GOT3 (cell line): ENCODE data around the gene CCDC179.

Source experiments
- DNase-seq: peaks from one replicate; lab custom pipeline; 2025; ENCODE audit warnings: mixed read lengths; lab: John Stamatoyannopoulos, UW

Gene CCDC179

DNA sequence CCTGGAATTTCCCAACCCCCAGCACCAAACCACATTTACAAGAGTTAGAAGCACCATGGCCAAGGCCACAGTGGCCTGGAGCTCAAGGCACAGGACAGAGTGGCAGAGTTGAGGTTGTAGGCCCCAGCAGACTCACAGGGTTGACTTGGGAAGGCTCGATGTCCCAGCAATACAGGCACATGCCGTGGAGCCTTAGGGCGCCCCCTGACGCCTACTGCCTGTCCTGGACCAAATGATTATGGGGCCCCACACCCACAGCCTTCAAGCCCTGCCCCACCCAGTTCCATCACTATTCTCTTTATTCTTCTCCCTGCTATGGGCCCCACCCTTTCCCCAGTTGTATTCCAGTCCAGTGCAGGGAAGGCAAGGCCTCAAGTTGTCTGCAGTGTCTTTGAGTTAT, at the start of gene CCDC179:
Gene CCDC179 (minus strand): TSS at position 234 of the 400 bp plus-strand sequence. CDS start 53 bp downstream, at position 181.
- DNase-seq, result no peak

DNA sequence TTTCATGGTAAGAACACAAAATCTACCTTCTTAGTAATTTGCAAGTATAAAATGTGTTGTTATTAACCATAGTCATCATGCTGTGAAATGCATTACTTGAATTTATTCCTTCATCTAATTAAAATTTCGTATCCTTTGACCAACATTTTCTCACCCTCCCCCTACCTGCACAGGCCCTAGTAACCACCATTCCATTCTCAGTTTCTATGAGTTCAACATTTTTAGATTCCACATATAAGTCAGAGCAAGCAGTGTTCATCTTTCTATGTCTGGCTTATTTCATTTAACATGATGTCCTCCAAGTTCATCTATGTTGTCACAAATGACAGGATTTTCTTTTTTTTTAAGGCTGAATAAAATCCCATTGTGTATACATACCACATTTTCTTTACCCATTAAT, 43.5 kb upstream of the CCDC179 start:
- DNase-seq, result no peak

DNA sequence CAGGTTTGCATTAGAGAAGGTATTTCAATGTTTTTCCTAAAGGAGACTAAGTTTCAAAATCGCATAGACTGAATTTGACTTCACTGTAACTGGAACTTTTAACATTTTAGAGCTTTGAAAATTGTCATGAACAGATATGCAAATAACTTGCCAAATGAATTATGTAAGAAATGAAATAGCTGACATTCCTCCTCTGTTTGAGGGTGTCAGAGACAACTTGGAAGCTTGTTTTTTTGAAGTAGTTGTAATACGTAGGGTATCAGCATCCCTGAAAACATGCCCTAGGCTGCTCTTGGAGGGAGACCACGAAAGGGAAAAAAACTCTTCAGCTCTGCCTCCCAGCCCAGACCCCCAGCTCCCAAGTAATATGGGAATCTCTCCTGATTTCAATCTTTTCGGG, 41.3 kb upstream of the CCDC179 start:
- DNase-seq, result no peak

DNA sequence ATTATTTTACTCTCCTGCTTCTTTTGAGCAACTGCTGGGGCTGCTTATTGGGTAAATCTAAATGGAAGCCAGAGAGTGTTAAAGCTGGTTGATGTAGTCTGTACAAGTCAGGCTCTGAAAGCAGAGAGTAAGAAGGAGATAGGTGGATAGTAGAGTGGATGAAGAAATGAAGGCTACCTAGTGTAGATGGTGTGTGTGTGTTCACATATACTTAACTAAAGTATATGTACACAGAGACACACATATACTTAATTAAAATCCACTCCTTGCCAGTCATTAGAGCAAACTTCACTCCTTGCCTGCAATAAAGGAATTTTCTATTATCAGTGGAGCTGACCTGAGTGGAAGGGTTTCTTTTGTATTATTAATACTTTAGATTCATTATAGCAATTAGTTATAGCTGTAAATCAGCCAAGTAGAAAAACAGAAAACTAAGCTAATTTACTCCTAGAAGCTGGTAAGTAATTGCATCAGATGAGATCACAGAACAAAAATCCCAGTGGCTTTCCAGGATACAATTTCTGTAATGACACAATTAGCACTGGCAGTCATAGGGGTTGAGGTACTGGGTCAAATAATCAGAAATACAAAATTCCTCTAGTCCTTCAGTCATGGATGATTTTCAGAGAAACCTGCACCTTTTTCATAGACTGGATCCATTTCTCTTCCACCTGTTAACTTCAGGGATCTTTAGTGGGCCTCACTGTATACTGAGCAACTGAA, 40.7 kb upstream of the CCDC179 start:
- DNase-seq, result no peak

DNA sequence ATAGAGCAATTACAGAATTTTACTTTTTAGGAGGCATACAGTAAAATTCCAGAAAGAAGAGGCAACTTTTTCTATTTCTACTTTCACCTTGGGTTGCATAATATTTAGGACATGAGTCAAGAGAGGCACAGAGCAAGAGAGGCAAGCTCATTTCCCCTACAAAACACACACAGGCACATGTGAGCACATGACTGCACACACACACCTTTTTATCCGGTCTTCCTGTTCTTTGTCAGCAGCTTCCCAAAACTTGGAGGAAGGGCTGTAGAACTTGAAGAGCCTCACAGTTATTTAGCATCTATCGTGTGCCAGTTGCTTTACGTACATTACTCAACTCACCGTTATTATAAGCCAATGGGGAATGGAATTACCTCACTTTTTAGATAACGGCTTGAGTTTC, 37.8 kb upstream of the CCDC179 start:
- DNase-seq, result no peak

DNA sequence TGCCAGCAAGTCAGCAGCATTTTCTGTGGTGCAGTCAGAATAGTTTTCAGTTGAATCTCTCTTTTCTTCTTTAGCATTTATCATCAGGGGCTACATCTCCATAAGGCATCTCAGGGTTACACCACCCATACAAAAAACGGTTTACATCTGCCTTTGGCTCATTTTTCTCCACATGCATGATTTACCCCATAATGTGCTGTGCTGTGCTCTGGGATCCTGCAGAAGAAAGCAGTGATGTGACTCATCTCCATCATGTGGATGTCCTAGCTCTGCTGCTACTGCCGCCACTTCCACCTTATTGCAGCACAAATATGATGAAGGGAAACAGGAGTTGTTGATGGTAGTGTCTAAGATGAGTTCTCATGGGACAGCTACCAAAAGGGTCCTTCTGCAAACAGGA, 30.0 kb upstream of the CCDC179 start:
- DNase-seq, result no peak

DNA sequence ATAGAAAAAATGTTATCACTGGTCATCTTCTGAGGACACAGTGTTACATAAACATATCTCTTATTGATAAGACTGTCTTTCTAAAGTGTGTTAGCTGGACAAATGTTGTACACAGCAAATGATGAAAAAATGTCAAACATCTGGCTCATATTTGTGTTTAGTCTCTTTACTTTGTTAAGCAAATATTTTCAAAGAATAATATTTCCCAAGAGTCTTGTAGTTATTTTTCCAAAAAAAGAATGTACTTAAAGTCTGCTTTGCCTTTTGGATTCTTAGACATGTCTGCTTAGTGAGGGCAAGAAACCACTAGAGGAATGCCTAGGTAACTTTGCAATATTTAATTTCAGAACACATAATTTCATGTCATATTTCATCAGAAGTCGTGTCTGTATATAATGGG, 23.9 kb upstream of the CCDC179 start:
- DNase-seq, result no peak

DNA sequence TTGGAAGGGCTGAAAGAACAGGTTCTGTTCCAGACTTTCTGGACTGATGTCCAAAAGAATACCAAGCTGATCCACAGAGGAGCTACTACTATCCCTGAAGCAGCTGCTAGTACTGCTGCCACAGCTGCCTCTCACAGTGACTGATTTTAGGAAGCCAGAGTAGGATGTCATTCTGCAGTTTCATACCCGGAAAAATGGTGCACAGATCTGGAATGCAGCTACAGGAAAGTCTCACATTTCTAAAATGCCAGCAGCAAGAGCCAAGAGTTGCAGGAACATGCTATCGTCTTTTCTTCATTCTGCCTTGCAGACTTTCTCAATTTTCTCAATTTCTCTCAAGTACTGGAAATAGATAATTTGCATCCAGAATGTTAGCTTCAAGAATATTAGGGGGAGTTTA, 19.4 kb upstream of the CCDC179 start:
- no peak for DNase-seq

DNA sequence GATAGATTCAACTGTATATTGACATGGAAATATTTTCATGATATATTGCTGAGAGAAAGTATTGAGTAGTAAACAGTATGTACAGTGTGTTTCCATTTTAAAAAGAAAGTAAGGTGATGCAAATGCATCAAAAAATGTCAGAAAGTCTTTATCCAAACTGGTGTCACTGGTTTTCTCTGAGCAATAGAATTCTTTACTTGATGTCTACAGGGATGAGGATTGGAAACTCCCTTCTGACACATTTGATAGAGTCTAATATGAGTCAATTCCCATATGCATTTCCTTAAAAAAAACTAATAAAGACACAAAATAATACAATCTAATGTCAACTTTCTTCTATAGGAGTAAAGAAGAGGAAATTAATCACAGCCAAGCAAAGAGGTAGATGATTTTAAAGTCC, 18.3 kb upstream of the CCDC179 start:
- no peak for DNase-seq

DNA sequence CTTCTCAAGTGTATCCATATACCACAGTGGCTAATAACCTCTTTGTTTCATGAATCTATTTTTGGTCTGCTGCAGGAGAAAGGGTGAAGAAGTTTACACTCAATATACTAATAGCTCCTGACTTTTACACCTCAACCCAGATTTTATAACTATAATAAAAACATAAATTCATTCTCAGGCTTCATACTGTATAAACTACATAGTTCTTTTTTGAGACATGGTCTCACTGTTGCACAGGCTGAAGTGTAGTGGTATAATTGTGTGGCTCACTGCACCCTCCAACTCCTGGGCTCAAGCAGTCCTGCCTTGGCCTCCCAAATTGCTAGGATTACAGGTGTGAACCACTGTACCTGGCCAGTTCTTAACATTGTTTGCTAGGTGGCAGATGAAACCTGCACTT, 17.8 kb upstream of the CCDC179 start:
- DNase-seq, result no peak

DNA sequence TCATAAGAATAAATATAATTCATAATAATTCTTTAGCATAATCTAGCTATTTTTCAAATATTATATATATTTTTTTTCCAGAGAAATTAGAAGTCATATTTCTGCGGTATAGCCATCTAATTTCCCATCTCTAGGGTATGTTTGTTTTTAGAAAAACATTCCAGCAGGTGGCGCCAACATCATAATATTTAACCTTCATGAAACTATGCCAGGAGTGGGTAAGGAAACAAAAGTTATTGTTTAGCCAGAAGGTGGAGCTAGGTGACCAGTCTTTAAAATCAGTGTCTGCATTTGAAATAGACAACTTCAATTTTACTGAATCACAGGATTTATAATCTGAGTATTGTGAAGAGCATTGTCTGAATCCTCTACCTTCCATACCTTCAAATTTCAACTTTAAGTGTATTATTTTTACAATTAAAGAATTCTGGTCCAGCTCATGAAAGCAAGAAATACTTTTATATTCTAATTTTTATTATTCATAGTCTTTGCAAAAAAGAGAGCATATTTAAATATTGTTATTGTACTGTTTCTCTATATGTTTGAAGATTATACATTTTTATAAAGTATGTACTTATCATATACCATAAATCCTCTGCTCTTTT, 15.7 kb upstream of the CCDC179 start:
- no peak for DNase-seq

DNA sequence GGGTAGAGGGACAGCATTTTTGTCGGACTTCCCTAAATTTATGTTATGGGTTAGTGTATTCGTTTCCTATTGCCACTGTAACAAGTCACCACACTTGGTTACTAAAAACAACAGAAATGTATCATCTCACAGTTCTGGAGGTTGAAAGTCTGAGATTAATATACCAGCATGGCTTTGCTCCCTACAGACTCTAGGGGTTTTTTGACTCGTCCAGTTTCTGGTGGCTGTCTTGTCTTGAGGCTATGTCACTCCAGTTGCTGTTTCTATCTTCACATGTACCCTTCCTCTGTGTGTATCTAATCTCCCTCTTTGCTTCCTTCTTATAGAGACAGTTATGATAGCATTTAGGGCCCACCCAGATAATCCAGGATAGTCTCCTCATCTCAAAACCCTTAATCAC, 9.1 kb upstream of the CCDC179 start:
- DNase-seq, result no peak

DNA sequence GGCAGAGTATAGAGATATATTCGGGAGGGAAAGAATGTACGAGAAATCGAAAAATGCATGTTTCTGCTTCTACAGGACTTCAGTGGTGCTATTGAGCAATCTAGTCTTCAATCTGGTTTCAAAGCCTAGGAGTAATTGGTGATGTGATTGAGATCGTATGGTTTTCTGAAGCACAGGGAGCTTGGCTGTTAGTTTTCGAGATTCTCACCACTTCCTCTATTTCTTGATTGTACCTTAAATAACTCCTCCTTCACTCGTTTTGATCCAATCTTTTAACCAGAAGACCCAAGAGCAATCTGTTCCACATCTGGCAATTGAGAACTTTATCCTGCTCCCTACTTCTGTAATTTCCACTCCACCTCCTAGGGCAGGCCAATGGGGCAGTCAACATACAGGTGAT, 518 bp downstream of the CCDC179 start:
- no peak for DNase-seq

DNA sequence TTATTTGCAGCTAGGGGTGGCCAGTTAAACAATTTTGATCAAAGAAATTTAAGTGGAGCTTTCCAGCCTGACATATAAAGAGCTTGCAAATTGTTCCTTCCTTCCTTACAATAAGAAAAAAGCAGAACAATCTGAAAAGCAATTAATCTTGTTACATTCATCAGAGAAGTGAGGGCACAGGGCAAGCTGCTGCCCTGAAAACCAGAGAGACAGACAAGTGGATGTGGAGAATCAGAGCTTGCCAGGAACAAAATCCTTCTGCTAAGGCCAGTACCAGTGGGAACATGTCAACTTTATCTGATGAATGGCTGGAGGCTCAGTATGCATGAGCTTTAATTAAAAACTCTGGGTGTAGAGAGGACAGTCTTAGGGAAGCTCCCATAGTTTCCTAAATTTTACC, 8.8 kb downstream of the CCDC179 start:
- DNase-seq, result no peak

DNA sequence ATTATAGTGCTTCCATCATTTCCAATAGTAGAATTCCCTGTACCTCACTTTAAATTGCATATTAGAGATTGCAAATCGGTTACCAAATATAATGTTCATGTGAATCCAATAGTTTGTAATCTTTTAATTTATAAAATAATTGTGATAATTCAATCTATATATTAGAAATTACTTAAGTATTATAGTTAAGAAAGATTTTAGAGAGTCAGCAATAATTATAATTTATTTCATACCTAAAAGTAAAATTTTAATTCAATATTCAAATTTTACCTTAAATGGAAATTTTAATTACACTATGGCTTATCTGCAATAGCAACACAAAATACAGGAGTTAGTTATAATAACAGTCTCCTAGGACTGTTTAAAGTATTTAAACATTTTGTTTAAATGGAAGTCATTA, 13.5 kb downstream of the CCDC179 start:
- no peak for DNase-seq

DNA sequence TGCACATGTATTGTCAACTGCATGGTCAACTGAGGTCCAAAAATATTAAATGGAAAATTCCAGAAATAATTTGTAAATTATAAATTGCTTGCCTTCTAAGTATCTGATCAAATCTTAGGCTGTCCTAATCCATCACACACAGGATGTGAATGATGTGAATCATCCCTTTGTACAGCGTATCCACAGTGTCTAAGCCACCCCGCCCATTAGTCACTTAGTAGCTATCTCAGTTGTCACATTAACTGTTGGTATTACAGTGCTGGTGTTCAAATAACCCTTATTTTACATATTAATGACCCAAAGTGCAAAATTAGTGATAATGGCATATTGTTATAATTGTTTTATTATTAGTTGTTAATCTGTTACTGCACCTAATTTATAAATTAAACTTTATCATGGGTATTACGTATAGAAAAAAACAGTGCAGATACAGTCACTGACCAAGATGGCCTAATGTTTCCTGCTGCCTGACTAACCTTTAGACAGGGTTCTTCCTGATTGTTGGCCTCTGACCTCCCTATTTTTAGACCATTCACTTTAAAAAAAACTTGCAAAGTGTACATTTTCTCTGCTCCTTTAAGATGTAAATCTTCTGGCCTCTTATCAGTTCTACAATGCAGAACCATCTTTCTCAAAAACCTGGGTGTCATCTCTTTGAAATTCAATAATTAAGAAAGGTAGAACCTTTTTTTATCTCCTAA, 27.8 kb downstream of the CCDC179 start:
- no peak for DNase-seq

DNA sequence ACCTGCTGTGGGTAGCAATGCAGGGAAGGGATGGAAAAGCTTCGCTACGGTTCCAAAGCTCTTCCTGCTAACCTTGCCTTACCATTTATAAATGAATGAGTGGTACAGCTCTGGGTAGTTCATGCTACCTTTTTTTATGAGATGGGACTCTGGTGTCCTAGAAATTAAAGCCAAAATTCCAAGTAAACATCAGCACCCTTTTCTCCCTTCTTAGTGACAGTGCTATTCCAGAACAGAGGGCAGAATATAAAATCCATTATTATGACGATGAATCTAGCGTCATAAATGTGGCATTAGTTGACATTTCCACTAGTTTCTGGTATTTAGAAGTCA, 30.2 kb downstream of the CCDC179 start:
- DNase-seq, result no peak

DNA sequence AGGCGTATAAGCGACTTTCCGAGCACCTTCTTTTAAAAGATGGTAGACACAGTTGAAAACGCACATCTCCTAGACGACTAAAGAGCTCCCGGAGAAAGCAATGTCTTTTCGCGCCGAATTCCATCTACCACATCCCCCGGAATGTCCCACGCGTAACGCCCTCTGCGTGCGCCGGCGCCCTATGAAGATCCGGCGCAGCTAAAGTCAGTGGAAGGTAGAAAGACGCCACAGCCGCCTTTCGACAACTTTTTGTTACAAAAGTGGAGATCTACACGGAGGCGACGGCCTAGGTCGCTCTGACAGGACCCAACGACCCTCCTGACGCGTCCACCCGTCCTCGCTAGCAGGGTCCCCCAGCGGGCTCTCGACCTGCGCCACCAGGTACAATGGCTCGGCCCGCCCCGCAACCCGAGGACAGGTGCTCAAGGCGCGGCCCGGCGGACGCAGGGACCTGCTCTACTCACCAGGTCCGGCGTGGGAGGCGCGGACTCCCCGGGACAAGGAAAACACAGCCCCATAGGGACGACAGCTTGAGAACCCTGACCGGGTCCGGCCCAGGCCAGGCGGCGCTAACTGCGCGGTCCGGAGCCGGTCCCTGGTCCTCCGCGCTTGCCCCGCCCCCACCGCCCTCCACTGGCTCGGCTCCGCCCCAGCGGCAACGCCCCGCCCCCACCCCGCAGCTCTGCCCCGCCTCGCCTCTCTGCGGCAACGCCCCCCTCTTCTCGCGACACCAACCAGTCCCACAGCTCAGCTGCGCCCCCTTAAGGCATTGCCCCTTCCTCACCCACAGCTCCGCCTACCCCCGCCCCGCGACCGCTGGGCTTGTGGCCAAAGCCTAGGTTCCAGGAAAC, 30.8 kb downstream of the CCDC179 start, which contains the start of gene SVIP:
Gene SVIP (minus strand): TSS at position 571 of the 851 bp plus-strand sequence. CDS start 53 bp downstream, at position 518.
- peak; percentile 42 for DNase-seq

DNA sequence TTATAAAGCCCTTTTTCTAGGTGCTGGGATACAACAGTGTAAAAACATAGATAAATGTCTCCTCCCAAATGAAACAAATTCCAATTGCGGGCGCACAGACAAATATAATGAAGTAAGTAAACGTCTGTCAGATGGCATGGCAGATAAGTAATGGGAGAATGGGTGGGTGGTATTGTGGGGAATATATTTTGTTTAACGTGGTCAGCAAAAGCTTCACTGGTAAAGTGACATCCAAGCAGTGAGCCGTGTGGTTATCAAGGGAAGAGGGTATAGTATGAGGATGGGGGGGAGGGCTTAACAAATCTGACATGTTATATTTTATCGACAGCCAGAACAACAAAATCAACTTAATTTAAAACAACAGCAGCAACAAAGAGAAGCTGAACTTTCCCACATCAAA, 31.9 kb downstream of the CCDC179 start:
- no peak for DNase-seq

DNA sequence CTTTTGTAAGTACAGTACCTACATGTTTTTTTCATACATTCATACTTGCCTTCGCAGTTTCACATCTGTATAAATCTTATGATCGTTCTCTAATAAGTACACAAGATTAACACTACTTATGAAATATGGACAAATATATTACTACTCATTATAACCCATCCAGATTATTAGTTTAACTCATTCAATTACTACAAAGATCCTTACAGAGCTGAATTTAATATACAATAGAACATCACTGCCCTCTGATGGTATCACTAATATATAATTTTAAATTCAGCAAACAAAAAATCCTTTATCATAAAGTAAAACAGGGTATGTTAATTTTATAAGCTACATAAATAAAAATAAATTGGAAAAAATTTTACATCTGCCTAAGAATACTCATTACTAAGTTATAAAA, 38.1 kb downstream of the CCDC179 start:
- DNase-seq, result no peak

DNA sequence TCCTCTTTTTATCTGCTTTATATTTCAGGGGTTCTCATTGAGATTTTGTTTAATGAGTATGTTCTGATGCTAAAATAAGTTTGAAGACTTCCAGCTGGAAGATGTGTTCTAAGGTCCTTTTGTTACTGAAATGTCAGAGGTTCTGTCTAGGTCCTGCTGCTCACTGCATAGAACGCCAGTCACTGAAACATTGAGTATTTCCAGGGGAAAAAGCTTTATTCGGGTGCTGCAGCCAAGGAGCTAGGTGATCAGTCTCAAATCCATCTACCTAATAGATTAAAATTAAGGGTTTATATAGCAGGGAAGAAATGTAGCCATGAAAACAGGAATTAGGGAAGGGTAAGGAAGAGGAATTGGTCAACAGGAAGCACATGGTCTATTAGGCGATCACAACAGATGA, 50.4 kb downstream of the CCDC179 start:
- DNase-seq, result no peak

DNA sequence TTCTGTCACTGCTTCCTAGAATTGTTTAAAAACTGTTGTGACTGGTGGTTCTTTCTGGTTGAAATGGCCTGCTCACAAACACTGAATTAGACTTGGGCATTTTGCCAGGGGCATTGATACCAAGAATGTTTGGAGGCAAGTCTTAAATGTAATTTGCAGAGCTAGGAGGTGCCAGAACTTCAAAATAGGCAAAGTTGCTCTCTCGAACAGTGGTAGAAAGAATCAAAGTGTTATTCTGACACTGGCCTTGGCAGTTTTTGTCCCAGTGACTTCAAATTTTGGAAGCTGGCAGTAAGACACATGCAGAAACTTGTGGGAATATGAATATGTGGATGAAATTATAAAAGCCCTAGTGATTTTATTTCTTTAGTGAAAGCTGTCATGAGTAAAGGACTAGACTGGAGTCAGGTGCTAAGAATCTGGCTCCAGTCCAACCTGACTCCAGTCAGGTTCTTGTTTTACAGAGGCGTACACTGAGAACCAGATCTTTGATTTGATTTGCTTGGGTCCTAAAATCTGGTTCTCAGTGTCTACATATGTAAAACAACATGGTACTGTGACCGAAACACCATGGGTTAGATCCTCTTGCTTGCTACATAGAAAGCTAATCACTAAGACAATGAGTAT, 51.6 kb downstream of the CCDC179 start:
- DNase-seq, result no peak
